GM21717 (cell line): ENCODE results near the gene TMEM163.
"Not testable (repeated sequence)": the region's sequence is repeated elsewhere in the genome, so short reads cannot be mapped to it uniquely, and the experiment has no call there.

Experiments
- ATAC-seq: cut with Tn5 transposase; IDR thresholded peaks from one replicate; pipeline ENCODE4 v1.9.1; 2021; ENCODE audit warnings: mild to moderate bottlenecking, moderate library complexity; ENCODE audit not compliant: unreplicated experiment

TMEM163 gene

DNA sequence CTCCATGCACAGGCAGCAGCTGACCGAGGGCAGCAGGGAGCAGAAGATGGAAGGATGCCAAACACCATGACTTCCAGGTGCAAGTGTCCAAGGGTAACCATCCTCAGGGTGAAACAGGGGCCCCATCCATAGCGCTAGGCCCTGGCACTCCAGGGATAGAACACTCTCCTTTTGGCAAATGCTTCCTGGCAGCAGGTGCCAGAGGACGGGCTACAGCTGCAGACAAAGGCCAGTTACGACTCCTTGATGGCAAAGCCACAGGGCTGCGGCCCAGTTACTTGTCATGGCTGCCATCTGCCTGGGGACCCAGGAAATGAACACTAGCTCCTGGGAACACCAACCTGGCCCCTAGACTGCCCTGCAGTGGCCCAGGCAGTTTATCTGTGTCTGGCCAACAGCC, 178.8 kb downstream of the TMEM163 start:
- ATAC-seq: no peak

DNA sequence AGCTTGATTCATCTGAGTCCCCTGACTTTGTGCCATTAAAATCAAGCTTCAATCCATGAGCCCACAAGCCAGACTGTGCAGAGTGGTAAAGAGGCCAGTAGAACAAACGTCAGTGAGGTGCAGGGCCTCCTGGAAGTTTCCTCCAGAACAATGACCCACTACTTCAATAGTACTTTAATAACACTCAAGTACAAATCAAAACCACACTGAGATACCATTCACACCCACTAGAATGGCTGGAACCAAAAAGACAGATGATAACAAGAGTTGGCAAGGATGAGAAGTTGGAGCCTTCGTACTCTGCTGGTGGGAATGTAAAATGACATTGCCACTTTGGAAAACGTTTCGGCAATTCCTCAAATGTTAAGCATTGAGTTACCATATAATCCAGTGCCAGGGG, 181.1 kb downstream of the TMEM163 start:
- ATAC-seq: no peak

DNA sequence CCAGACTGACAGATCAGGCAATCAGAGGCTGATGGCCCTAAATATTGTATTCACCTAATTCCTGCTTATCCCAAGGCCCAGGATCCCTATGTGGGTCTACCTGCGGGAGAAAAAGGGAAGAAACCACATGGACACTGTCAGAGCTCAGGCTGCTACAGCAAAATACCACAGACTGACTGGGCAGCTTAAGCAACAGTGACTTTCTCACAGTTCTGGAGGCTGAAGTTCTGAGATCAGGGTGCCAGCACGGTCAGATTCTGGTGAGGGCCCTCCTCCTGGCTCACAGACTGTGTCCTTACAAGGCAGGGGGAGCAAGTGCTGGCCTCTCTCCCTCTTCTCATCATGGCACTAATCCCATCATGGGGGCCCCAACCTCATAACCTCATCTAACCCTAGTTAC, 181.7 kb downstream of the TMEM163 start:
- ATAC-seq: no peak

DNA sequence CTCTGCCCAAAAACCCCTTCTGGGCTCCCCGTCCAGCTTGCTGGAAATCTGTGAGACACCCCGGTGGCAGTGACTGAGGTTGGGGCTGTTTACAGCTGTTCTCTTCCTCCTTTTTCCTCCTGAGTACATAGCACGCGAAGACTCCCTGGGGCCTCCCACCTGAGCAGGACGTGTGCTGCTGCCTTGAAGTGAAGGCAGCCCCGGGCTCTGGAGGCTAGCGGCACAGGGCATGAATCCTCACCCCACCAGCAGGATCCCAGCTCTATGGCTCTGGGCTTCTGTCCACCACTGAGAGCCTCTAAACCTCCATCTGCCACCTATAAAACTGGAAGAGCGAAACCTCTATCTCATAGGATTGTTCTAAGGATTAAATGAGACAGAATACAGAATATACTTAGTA, 182.5 kb downstream of the TMEM163 start:
- ATAC-seq: no peak

DNA sequence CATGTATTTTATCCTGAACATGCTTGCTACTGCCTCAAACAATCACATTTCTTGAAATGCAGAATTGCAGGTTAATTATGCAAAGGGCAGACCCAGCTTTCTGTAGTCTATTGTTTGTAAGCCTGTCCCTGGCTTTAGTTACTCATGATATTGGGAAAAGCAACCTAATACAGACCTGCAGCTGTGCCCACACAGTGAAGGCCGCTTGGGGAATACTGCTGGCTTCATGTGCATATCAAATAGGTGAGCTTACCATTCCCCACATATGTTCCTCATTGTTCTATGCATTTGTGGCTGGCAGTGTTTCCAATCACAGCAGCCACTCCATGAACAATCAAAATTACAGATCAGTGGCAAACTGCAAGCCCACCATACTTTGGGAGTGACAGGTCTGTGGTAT, 186.3 kb downstream of the TMEM163 start:
- no peak for ATAC-seq

DNA sequence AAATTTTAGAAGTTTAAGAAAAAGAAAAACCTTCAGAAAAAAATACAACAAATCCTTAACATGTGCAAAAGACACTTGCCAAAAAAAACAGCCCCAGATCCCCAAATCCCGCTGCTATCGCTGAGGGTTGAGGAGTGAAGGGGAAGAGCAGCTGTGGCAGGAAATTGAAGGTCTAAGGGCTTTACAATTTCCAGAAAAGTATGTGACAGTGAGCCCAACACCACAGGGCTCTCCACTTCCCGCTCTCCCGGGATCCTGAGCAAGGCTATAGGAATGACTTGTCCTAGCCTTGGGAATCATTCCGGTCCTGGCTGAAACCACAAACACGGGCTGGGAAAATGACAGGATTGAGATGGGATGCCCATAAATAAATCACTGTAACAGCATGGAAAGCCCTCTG, 191.4 kb downstream of the TMEM163 start:
- ATAC-seq: no peak

DNA sequence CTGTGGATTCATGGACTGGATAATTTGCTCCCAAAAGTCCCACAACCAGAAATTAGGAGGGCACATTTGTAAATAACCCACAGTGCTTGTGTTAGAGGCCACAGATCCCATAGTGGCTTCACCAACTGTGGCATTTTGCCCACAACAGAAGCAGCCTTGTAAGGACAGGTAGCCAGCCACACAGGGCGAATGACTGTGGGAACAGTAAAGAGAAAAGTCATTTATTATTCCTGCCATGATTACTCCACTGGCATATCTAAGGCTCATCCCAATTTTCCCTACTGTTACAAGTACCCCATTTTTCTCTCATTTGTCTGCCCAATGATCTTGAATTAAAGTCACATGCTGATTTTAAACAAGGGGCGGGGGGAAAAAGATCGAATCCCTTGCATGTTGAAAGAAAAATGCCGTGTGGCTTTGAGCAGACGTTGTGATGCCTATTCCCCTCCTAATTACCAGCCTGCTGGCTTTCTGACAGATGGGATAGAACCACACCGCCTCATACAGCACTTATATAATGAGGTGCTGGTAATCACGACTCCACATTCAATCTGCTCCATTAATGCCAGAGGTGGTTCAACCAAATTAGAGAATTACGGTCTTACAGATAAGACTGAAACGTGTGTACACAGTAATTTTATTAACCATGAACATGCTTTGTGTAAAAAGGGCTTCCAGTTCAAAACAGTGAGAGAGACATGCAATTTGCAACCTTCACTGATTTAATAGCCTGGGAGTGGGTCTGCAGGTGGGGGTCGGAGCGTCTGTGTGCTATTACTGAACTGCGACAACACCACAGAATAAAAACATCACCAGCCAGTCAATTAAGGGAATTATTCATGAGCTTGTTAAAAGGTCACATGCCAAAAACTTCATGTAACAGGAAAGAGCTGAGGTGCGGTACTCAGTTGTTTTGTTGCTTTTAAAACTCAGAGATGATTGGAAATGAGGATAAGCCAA, 196.0 kb downstream of the TMEM163 start:
- ATAC-seq: no peak

DNA sequence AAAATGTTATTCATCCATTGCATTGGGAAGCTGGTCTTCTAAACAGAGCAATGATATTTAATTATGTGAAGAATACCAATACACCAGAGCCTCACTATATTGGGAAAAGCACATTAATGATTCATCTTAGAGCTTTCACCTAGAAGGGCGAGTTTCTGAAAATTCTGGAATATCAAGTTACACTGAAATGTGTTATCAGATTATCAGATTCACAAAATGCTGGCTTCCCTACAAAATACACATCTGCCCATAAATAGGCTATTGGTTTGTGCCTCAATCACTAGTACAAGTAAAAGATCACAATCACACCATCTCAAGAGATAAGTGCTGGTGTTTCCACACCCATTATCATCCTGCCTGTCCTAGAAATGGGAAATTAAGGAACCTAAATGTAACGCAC, 200.7 kb downstream of the TMEM163 start:
- ATAC-seq: no peak

DNA sequence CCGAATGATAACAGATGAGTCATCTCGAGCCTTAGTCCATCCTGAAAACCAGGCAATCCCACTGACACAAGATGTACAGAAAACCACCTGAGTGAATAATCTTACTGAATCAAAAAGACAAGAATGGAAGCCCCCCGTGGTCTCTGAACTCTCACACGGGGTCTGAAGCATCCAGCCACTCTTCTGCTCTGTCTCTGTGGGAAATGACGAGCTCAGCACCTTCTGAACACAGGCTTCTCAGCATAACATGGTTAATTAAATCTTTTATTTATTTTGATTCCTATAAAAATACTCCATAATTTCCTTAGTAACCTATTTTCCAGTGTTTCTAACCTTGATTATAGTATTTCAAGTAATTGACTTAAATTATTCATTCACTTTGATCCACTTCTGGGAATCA, 203.7 kb downstream of the TMEM163 start:
- no peak for ATAC-seq

DNA sequence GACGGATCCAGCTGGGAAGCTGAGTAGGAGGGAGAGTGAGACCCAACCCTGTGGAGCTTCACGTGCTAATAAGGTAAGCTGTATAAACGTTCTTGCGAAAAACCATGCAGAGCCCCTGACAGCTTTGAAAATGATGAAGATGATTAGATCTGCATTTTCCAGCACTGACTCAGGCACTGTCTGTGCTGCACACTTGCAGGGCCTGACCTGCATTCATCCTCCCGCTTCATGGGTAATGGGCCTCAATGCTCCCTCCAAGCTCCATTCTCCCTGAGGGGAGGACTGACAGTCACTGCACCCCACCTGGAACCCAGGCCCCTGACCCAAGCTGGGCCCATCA, 205.4 kb downstream of the TMEM163 start:
- ATAC-seq: no peak

DNA sequence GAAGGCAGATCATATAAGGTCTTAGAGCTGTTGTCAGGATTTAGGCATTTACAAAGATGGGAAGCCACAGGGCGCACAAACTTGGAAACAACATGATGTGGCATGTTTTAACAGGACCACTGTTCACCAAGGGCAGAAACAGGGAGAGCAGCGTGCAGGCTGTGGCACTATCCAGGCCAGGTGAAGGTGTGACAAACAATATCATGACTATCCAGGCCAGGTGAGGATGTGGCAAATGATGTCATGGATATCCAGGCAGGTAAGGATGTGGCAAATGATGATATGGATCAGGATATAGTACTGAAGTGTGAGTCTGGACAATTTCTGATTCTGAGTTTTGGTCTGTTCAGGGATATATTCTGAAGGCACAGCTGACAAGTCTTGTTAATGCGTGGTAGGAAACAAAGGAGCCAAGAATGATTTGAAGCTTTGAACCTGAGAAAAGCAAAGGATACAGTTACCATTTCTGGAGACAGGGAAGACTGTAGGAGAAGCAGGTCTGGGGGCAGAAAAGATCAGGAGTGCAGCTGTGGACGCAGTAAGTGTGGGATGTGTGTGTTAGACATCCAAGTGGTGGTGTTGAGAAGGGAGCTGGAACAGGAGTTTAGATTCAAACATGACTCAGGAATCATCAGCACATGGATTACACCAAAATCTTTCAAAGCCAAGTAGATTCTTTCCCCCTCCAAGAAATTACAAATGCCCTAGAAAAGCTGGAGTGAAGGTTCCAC, 205.9 kb downstream of the TMEM163 start:
- no peak for ATAC-seq

DNA sequence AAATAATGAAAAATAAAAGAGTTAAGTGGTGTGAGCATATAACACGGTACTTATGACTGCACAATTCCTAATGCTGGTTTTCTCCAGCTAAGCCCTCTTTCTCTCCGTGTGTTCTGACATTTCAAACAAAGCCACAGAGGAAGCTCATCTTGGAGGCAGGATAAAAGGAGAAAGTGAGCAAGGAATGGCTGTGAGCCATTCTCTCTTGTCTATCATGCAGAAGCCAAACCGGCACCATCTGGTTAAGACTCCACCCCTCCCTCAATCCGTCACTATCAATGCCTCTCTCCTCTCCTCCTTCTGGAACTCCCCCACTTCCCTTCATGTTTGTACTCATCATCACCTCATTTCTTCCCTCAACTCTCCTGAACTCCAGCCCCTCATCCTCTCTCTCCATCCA, 210.4 kb downstream of the TMEM163 start:
- no peak for ATAC-seq

DNA sequence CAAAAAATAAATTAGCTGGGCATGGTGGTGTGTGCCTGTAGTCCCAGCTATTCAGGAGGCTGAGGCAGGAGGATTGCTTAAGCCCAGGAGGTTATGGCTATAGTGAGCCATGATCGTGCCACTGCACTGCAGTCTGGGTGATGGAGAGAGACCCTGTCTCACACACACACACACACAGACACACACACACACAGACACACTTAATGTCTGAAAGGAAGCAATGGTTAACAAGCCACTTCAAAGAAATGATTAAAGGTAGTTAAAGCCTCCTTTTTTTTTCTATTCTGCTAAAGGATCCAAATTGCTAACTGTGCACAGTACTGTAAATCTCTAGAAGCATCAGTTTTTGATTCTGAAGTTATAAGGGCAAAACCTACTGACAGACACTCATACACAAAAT, 211.1 kb downstream of the TMEM163 start:
- ATAC-seq: no peak

DNA sequence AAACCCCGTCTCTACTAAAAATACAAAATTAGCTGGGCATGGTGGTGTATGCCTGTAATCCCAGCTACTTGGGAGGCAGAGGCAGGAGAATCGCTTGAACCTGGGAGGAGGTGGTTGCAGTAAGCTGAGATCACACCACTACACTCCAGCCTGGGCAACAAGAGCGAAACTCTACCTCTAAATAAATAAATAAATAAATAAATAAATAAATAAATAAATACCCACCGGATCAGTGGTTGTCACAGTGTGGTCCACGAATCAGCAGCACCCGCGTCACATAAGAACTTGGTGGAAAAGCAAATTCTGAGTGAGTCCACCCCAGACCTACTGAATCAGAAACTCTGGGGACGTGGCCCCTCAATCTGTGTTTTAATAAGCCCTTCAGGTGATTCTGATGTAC, 211.6 kb downstream of the TMEM163 start:
- ATAC-seq: not testable (repeated sequence)

DNA sequence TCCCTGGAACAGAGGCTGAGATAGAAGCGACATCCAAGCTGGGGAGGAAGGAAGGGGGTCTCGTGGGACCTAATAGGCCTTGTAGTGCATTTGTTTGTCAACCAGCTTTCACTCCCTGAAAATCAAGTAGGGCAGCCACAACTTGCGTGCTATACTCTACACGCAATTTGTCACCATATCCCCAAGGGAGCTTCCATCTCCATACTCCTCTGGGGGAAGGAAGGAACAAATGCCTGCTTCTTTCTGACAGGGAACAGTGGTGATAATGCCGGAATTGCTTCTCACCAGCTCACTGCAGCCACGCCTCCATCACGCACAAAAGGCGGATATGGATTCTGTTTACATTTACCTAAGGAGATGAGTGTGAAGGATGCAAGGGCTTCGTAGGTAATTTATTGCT, 213.4 kb downstream of the TMEM163 start:
- no peak for ATAC-seq

DNA sequence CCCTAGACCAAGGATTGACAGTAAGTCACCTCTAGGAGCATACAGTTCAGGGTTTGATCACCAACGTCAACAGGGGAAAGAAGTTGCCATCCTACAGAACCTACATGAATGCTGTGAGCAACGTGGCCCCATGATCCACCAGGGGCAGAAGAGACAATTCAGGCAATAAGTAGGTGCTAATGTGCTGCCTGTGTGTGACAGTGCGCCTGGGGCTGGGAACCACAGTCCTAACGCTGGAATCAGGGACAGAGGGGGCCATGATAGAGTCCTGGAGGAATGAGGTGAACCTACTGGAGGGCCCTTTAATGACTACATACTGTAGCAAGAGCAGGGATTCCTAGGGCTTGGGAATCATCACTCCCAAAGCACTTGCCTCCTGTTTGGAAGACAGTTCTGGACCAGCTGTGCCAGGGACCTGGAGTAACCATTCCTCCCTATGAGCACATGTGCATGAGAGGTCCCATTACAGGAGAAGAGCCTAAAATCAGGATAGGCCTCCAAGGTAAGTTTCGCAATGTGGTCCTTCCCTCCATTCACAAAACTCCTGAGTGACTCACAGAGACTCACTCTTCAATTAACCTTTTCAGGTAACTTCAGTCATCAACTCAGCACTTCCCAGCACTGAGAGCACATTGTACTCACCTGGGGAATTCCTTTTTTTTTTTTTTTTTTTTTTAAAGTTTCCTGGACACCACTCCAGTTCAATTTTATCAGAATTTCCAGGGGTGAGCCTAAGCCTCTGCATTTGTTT, 214.0 kb downstream of the TMEM163 start:
- ATAC-seq: no peak

DNA sequence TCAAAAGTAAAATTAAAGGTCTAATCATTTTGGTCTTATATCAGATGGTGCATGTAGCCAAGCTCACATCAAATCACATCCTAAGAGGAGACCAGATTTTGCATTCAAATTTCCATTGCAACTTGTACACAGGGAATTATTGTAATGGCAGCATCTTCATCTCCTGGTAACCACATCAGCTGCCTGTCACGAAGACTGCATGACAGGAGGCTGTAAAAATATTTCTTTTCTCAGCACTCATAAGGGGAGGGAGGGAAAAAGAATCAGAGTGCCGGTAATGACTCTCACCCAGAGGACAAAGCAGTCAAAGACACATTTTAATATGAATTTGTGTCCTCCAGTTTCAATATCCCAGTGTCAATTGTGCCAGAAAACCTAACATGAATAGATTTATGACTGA, 216.7 kb downstream of the TMEM163 start:
- no peak for ATAC-seq

DNA sequence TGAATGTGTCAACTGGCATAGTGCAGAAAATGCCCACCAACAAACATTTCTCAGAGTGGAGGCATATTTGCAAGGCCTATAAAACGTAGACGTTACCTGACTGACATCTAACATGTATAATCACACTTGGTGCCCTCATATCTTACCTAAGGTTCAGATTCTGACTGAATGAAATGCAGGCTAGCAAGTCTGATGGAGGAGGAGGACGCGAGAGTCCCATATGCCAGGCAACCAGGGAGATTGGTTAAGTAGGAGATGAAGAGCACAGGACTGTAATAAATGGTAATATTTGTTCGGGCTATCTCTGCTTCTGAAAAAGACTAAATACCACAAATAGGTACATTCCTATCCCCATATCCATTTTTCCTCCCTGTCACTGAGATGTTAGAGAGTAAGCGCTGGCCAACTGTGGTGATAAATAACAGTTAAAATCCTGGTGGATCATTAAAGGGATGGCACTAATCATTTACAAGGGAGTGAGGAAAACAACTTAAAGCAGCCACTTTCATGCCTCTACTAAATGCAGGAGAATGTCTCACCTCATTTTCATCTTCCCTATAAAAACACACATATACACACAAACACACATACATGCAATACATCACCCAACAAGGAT, 217.2 kb downstream of the TMEM163 start:
- no peak for ATAC-seq

DNA sequence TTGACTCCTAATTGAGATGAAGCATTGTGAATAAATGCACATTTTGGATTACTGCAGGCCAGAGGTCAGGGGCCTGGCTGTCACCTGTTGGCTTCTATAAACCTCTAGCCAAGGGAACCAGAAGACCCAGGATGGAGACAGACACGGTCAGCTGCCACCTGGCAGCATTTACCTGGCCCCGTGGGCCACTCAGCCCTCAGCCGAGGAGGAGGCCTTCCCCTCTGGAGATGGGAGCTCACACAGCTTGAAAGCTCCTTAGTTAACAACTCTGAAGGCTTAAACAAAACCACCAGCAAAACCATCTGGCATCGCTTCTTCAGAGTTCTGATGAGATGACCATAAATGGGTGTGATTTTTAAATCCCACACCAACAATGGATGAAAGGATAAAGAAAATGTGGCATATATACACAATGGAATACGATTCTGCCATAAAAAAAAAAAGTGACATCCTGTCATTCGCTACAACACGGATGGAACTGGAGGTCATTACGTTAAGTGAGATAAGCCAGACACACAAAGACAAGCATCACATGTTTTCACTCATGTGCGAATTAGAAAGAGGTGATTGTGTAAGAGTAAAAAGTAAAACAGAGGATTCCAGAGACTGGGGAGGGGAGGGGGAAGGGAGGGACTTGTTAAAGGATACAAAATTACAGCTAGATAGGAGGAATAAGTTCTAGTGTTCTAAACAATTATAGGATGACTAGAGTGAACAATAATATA, 218.4 kb downstream of the TMEM163 start:
- no peak for ATAC-seq

DNA sequence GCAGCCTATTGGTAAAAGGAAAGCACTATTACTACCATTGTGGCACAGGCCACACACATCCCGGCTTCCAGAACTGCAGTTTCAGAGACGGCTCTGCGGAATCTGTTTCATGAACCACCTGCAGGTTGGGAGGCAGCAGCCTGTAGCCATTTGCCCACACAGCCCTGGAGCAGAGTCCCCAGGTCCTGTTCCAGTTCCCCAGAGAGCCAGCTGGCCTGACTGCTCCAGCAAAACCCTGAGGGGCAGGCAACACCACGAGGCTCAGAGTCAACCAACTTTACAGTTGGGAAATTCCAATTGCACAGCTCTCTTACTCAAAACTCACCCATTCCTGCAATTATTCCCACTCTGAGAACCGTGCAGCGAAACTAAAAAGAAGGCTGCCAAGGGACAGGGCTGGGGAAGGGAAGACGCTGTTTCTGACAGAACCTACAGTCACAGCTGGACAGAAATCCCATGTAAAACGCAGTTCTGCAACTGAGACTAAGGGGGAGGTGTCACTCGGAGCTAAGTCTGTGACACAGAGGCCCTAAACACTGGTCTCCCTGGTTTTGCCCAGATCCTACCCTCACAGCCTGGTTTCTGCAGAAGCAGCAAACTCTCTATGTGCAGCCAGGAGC, 219.4 kb downstream of the TMEM163 start:
- ATAC-seq: no peak
